K562 (cell line): ENCODE data around the gene TMEM143. TPM values are rescaled to one million over a fixed set of nuclear protein-coding genes. Genes with fewer than 3 reads are reported as not detected.
"Not testable (repeated sequence)": the region's sequence is repeated elsewhere in the genome, so short reads cannot be mapped to it uniquely, and the experiment has no call there.

ENCODE experiments used
- ATAC-seq: fragments of 200-7000 bp; cut with Tn5 transposase; 3 replicates; pipeline ENCODE4 v1.9.1; 2020; ENCODE audit warnings: moderate library complexity
- BruUV-seq: library from RNA; stranded (reverse); fragments of 400-500 nt; replicated peaks from 2 replicates; lab custom pipeline; 2021; lab: Mats Ljungman, UMichigan
- CTCF ChIA-PET: fragments of 300-600 bp; formaldehyde crosslinking; extraction: SDS; loops from one replicate; lab custom pipeline; 2021; ENCODE audit warnings: low intra/inter-chr PET ratio; lab: Yijun Ruan, JAX
- POLR2A ChIA-PET: fragments of 300-600, 350-650 bp; sonication (Branson Sonifier 250); formaldehyde crosslinking; extraction: SDS; loops from one replicate; lab custom pipeline; 2021; ENCODE audit warnings: antibody characterized with exemption, inconsistent platforms; lab: Yijun Ruan, JAX
- DNase-seq, 4 experiments: peaks; one replicate each; pipeline versions ENCODE4 v3.0.0 to v3.0.0-alpha.2; 2011 to 2018; ENCODE audit warnings: low spot score in 3 of 4, mixed read lengths in 3 of 4; ENCODE audit errors: extremely low read depth in 1 of 4
- FAIRE-seq: peaks from 2 replicates; lab custom pipeline; 2011; peaks lifted over from hg19 to GRCh38; lab: Jason Lieb, UNC
- H2AFZ ChIP-seq: 2 replicates; pipeline ENCODE4 v1.6.0; 2011; ENCODE audit warnings: low read depth, low read length, control low read depth, inconsistent platforms
- H3K27ac ChIP-seq: fragments of 200-600 bp; 3 replicates; pipeline ENCODE4 v1.8.0; 2011; ENCODE audit warnings: low read depth, mild to moderate bottlenecking, control low read depth, inconsistent platforms, low read length, moderate library complexity, mixed read lengths; ENCODE audit errors: extremely low read depth
- H3K27me3 ChIP-seq, 2 experiments: fragments of 300-600 bp in 1 of 2; 2 replicates in 1 of 2; 3 replicates in 1 of 2; pipeline versions ENCODE4 v1.6.0 to v1.8.0; 2011; ENCODE audit warnings: inconsistent platforms in 2 of 2, low read length in 2 of 2, mild to moderate bottlenecking in 1 of 2, mixed read lengths in 1 of 2, moderate library complexity in 1 of 2; ENCODE audit not compliant: control insufficient read depth in 2 of 2, insufficient read depth in 2 of 2
- H3K36me3 ChIP-seq: fragments of 300-600 bp; 3 replicates; pipeline ENCODE4 v1.8.0; 2011; ENCODE audit warnings: mild to moderate bottlenecking, low read length, inconsistent platforms; ENCODE audit not compliant: control insufficient read depth, insufficient read depth
- H3K4me1 ChIP-seq, 2 experiments: fragments of 200-600 bp in 1 of 2; replicated peaks in 1 of 2; 2 replicates in 1 of 2; 3 replicates in 1 of 2; pipeline versions ENCODE4 v1.5.1 to v1.8.0; 2011; ENCODE audit warnings: inconsistent platforms in 2 of 2, low read length in 2 of 2, mild to moderate bottlenecking in 1 of 2, mixed read lengths in 1 of 2, moderate library complexity in 1 of 2; ENCODE audit not compliant: control insufficient read depth in 2 of 2, insufficient read depth in 2 of 2
- H3K4me2 ChIP-seq: 2 replicates; pipeline ENCODE4 v1.6.1; 2011; ENCODE audit warnings: low read length, control low read depth, inconsistent platforms, mixed read lengths; ENCODE audit not compliant: insufficient read depth
- H3K4me3 ChIP-seq: fragments of 200-600 bp; sonication (generic), shearing (Covaris generic); 2 replicates; pipeline ENCODE4 v1.5.1; 2016; ENCODE audit warnings: control low read depth, inconsistent platforms
- H3K79me2 ChIP-seq: fragments of 200-600 bp; 3 replicates; pipeline ENCODE4 v1.8.0; 2011; ENCODE audit warnings: low read length, inconsistent platforms; ENCODE audit not compliant: control insufficient read depth, insufficient read depth
- H3K9ac ChIP-seq, 2 experiments: 2 replicates each; pipeline versions ENCODE4 v1.6.0 to v1.6.1; 2011; ENCODE audit warnings: low read depth in 2 of 2, low read length in 2 of 2, control low read depth in 1 of 2, inconsistent platforms in 1 of 2, mild to moderate bottlenecking in 1 of 2, mixed read lengths in 1 of 2; ENCODE audit not compliant: insufficient read depth in 1 of 2
- H3K9me1 ChIP-seq: one replicate; pipeline ENCODE4 v1.6.0; 2011; ENCODE audit warnings: inconsistent platforms, mild to moderate bottlenecking, low read length, moderate library complexity; ENCODE audit not compliant: control insufficient read depth, insufficient read depth
- H3K9me3 ChIP-seq: replicated peaks from 2 replicates; pipeline ENCODE4 v1.5.1; 2011; ENCODE audit warnings: low read depth, low read length, inconsistent platforms; ENCODE audit not compliant: control insufficient read depth, insufficient read depth
- H4K20me1 ChIP-seq: replicated peaks from 2 replicates; pipeline ENCODE4 v1.6.1; 2011; ENCODE audit warnings: low read length, inconsistent platforms, mixed read lengths; ENCODE audit not compliant: control insufficient read depth, insufficient read depth
- EGR1 ChIP-seq: fragments of 450-650 bp; conservative IDR thresholded peaks from 2 replicates; pipeline ENCODE4 v1.6.1; 2017; ENCODE audit warnings: mild to moderate bottlenecking
- EP300 ChIP-seq: IDR thresholded peaks from 2 replicates; pipeline ENCODE4 v1.6.1; 2012; ENCODE audit warnings: low read length, improper control_type of control experiment
- HNRNPUL1 ChIP-seq: fragments of 200-400 bp; formaldehyde crosslinking; IDR thresholded peaks from 2 replicates; pipeline ENCODE4 v1.6.1; 2017; ENCODE audit warnings: low read length
- NFIC ChIP-seq: fragments of 450-650 bp; IDR thresholded peaks from 2 replicates; pipeline ENCODE4 v1.6.1; 2017; ENCODE audit warnings: mild to moderate bottlenecking, inconsistent platforms
- PBX2 ChIP-seq, 2 experiments: IDR thresholded peaks in 1 of 2; conservative IDR thresholded peaks in 1 of 2; 2 replicates each; pipeline ENCODE4 v1.6.1; 2016; ENCODE audit warnings: low read depth in 2 of 2, mild to moderate bottlenecking in 1 of 2, missing compliant biosample characterization in 1 of 2, missing genetic modification characterization in 1 of 2, moderate library complexity in 1 of 2
- ZNF263 ChIP-seq: sonication (generic); formaldehyde crosslinking; IDR thresholded peaks from 2 replicates; pipeline ENCODE4 v1.8.0; 2022; ENCODE audit warnings: mild to moderate bottlenecking, missing genetic modification reagents, borderline replicate concordance
- ZNF324 ChIP-seq: fragments of 250-450 bp; sonication (Bioruptor Pico); IDR thresholded peaks from 2 replicates; pipeline ENCODE4 v1.4.0; 2020; ENCODE audit warnings: mild to moderate bottlenecking
- ZNF644 ChIP-seq: fragments of 200-800 bp; sonication (Bioruptor generic); IDR thresholded peaks from 2 replicates; pipeline ENCODE4 v1.6.1; 2016; ENCODE audit warnings: low read depth, missing genetic modification characterization, missing compliant biosample characterization
- WGBS: fragments of 100-300 bp; shearing (Covaris generic); methylation state at CpG from one replicate; pipeline ENCODE4 v1.1.6; 2016; ENCODE audit warnings: low coverage, mixed read lengths; ENCODE audit not compliant: insufficient coverage; ENCODE audit errors: missing lambda C conversion rate; 5-methylcytosine and 5-hydroxymethylcytosine counted together
- in situ Hi-C: fragments of 300-500 bp; cut with MboI; formaldehyde crosslinking; loops from 4 replicates; pipeline ENCODE4 v1.15.0; 2018; ENCODE audit warnings: inconsistent platforms, mixed read lengths
- intact Hi-C: fragments of 100-400 bp; cut with micrococcal nuclease; formaldehyde crosslinking; loops from 2 replicates; pipeline ENCODE4 v1.14.2; 2022
- polyA plus RNA-seq, 8 experiments: library from polyadenylated mRNA; depleted of rRNA in 4 of 8; stranded (reverse) in 5 of 8; unstranded in 3 of 8; fragments of >200 nt; fragmentation: Nextera tagmentation in 2 of 8; fragmentation: Illumina TruSeq in 1 of 8; extraction: Ambion mirVana in 2 of 8; extraction: Trizol in 1 of 8; gene quantifications; 2 replicates each; pipeline versions ENCODE4 v1.2.1 to v1.2.3, GENCODE V29; 2011 to 2014; ENCODE audit warnings: inconsistent platforms in 1 of 8, missing spikeins in 1 of 8
- total RNA-seq, 7 experiments: library from RNA; depleted of rRNA in 6 of 7; stranded (reverse); fragments of >200 nt in 6 of 7; fragmentation: Illumina TruSeq in 2 of 7; extraction: Trizol in 2 of 7; gene quantifications; 2 replicates each; pipeline versions ENCODE4 v1.2.1 to v1.2.3, GENCODE V29; 2011 to 2021; ENCODE audit warnings: low replicate concordance in 1 of 7
- TF ChIP-seq, protein P1 (sequence below), 3 experiments: IDR thresholded peaks in 2 of 3; conservative IDR thresholded peaks in 1 of 3; 2 replicates each; pipeline ENCODE4 v1.5.1; 2011 to 2012; ENCODE audit warnings: low read length in 3 of 3, mild to moderate bottlenecking in 3 of 3, control low read depth in 2 of 3, improper control_type of control experiment in 1 of 3, inconsistent platforms in 1 of 3, low read depth in 1 of 3, mixed read lengths in 1 of 3, moderate library complexity in 1 of 3; ENCODE audit not compliant: insufficient read depth in 2 of 3

TMEM143 gene
- total and polyA plus RNA-seq, 9 of the 15 experiments (the other 6 are each of a cell fraction or from before 2014, with no cell fraction given), result 0.66 to 8.8 (median 4.3) TPM

DNA sequence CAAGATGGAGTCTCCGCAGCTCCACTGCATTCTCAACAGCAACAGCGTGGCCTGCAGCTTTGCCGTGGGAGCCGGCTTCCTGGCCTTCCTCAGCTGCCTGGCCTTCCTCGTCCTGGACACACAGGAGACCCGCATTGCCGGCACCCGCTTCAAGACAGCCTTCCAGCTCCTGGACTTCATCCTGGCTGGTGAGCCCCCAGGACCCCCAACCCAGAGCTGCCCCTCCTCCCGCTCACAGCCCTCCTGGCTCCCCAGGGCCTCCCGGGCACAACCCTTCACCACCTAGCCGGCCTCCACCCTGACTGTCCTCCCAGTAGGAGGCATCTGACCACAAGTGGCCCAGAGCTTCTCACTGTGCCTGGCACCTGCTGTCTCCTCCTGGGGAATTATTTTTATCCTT is 9.8 kb upstream of the TMEM143 start (continued):
- TF ChIP-seq EP300 (no peak), ZNF644 (tag) (no peak), ZNF263 (CRISPR knock-in tag) (no peak)
- TF ChIP-seq, protein P1, sequence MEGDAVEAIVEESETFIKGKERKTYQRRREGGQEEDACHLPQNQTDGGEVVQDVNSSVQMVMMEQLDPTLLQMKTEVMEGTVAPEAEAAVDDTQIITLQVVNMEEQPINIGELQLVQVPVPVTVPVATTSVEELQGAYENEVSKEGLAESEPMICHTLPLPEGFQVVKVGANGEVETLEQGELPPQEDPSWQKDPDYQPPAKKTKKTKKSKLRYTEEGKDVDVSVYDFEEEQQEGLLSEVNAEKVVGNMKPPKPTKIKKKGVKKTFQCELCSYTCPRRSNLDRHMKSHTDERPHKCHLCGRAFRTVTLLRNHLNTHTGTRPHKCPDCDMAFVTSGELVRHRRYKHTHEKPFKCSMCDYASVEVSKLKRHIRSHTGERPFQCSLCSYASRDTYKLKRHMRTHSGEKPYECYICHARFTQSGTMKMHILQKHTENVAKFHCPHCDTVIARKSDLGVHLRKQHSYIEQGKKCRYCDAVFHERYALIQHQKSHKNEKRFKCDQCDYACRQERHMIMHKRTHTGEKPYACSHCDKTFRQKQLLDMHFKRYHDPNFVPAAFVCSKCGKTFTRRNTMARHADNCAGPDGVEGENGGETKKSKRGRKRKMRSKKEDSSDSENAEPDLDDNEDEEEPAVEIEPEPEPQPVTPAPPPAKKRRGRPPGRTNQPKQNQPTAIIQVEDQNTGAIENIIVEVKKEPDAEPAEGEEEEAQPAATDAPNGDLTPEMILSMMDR (IDR thresholded peaks at IDR 0.05 in 2 of 3, conservative IDR thresholded peaks at IDR 0.05 in 1 of 3; ENCODE audit: insufficient read depth in 2 of 3, low read depth in 1 of 3, low read length in 3 of 3), result no peak

- FAIRE-seq, result no peak
- no peaks in the 10 kb centered on the region for H3K9me3 ChIP-seq
- 48% methylated on average over 4 of the region's 4 CpGs for whole genome bisulfite sequencing
- ChIA-PET CTCF (no interaction called here), POLR2A (interaction anchor here (1.2 kb wide), 1 partner anchor 8 kb away, joined by 4 read pairs; the partner anchor contains the start of gene SYNGR4)
- no peak for DNase-seq
- H3K4me3 ChIP-seq, result no peak overlapping the region
- no peak overlapping the region for H3K4me2 ChIP-seq
- in situ Hi-C loops, result no loop called here
- peak overlapping the region; percentile 20 for H2AFZ ChIP-seq
- H3K79me2 ChIP-seq, result no peaks in the 10 kb centered on the region
- no peak for ATAC-seq
- H3K9ac ChIP-seq, result peak overlapping the region in 1 of 2 experiments; percentile 78; a peak in 2 of 4 replicates
- no peak overlapping the region for H3K27ac ChIP-seq
- TF ChIP-seq EGR1, result 0 out of 2 replicates have a peak, but pooled peaks have one; percentile 10
- no peak for TF ChIP-seq HNRNPUL1
- no peak for TF ChIP-seq PBX2 (CRISPR knock-in tag; IDR thresholded peaks at IDR 0.05; ENCODE audit: low read depth)
- TF ChIP-seq PBX2 (tag; conservative IDR thresholded peaks at IDR 0.05; ENCODE audit: low read depth), result no peak
- TF ChIP-seq ZNF324 (CRISPR knock-in tag), result no peak
- TF ChIP-seq NFIC, result peak; percentile 46
- intact Hi-C loops, result no loop called here
- no peaks in the 10 kb centered on the region for H3K27me3 ChIP-seq
- no peaks in the 10 kb centered on the region for H4K20me1 ChIP-seq
- BruUV-seq, result no TSS peak
- no peaks in the 10 kb centered on the region for H3K9me1 ChIP-seq
- peaks cover 0 to 20% of the 10 kb centered on the region in 2 experiments; a peak in 2 of 5 replicates for H3K4me1 ChIP-seq
- H3K36me3 ChIP-seq, result no peaks in the 10 kb centered on the region
Measured at GRCh38 chr19:48372904-48373303, 9.2 kb upstream of the TMEM143 start.

DNA sequence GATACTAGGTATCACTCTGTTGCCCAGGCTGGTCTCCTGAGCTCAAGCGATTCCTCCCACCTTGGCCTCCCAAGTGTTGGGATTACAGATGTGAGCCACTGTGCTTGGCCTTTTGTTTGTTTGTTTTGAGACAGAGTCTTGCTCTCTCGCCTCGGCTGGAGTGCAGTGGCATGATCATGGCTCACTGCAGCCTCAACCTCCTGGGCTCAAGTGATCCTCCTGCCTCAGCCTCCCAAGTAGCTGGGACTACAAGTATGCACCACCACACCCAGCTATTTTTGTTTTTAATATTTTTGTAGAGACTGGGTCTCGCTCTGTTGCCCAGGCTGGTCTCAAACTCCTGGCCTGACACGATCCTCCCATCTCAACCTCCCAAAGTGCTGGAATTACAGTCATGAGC is 8.0 kb upstream of the TMEM143 start:
- BruUV-seq, H3K9ac ChIP-seq, CTCF ChIA-PET, H3K9me1 ChIP-seq, H3K27ac ChIP-seq, H2AFZ ChIP-seq, H3K36me3 ChIP-seq, intact Hi-C loops, H4K20me1 ChIP-seq, H3K27me3 ChIP-seq, DNase-seq, H3K79me2 ChIP-seq, H3K4me2 ChIP-seq, in situ Hi-C loops, POLR2A ChIA-PET, ATAC-seq, H3K4me3 ChIP-seq, FAIRE-seq, H3K9me3 ChIP-seq: not testable (repeated sequence)
- 65% methylated on average over 5 of the region's 5 CpGs for WGBS
- H3K4me1 ChIP-seq, result peaks cover 0 to 20% of the 10 kb centered on the region in 2 experiments; a peak in 2 of 5 replicates
